Measurements from ENCODE around the gene NFASC.

Gene NFASC

DNA sequence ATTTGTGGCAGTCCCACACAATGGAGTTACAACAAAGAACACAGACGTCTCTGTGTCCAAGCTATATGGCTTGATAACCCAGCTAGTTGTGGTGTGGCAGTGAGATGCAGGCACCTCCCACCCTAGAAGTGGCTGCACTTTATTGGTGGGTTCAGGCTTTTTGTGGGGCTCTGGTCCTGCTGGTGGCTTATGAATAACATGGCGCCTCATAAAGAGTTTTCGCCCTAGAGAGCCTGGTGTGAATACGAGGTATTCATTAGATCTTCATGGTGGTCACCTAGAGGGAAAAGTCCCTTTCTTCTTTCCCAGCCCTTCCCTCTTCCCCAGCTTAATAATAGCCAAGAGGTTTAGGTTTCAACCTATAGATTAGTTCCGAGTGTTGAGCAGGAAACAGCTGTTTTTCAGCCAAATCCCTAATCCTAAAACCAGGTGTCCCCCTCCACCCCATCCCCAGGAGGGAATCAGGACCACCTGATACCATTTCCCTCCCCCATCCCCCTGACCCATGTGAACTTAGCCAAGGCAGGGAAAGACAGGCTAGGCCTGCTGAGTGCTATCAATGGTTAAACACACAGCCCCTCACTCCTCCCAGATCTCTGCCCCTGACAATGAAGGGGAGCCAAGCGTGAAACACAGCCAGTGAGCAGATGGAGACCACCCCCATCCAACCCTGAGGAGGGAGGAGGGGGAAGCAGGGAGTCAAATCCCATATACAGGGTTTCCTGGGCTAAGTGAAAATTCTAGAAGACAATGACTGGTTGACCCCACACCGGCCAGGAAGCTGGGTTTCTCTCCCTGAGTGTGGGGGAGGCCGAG lies 58.2 kb downstream of the NFASC start:
- DNase-seq (ENCODE audit: low spot score): no peak

DNA sequence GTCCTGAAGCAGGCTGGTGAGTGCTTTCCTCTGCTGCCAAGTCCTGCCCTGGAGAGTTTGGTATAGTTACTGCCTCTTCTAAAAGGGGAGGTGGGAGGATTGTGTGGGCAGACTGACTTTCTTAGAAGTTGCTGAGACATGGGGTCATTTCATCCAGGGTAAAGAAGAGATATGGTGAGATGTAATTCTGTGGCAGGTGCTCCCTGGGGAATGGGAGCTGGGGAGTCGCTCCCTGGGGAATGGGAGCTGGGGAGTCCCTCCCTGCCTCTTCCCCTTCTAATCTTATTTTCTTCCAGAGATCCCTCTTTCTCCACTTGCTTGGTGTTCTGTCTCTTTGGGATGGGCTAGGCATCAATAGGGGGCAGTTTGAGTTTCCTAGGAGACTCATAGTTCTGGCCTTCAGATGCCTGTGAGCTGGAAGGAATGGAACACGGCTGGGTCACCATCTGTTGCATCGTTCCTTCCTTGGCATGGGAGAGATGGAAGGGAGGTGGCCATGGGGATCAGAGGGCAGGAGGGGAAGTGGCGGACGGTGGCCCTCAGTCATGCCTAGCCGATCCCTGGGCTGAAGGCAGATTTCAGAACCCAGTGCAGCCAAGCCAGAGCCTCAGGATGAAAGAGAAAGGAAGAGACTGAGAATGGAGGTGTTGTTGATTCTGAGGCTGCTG lies 59.0 kb downstream of the NFASC start:
- DNase-seq (ENCODE audit: low spot score): no peak

DNA sequence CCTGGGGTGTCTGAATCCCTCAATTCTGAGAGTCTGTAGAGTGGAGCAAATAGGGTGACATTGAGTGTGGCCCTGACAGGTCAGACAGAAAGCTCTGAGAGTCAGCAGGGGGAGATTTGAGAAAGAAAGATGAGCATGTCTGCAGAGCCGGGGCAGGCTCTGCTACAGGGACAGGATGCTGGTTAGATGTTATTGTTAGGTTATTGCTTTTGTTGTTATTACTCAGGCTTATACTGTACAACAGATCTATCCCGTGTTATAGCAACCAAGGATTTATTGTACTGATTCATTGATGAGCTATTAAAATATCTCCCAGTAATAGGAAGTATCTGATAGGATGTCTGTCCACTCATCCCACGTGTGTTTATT lies 59.5 kb downstream of the NFASC start:
- DNase-seq (ENCODE audit: low spot score): no peak

DNA sequence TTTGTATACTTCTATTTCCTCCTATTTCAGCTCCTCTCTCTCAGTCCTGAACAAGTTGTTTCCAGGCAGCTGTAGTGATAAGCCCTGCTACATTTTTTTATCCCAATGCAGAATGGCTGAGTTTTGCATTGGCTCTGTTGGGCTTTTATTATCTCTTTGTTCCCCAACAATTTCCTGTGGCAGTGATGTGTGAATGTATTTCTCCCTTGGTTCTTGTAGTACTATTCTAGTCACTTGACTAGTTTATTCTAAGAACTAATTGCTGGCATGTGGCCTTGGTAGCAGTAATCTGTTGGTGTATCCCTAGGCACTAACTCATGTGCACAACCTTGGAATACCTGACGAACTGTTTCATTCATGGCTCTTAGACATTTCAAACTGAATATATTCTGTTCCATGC lies 60.7 kb downstream of the NFASC start:
- DNase-seq (ENCODE audit: low spot score): no peak

DNA sequence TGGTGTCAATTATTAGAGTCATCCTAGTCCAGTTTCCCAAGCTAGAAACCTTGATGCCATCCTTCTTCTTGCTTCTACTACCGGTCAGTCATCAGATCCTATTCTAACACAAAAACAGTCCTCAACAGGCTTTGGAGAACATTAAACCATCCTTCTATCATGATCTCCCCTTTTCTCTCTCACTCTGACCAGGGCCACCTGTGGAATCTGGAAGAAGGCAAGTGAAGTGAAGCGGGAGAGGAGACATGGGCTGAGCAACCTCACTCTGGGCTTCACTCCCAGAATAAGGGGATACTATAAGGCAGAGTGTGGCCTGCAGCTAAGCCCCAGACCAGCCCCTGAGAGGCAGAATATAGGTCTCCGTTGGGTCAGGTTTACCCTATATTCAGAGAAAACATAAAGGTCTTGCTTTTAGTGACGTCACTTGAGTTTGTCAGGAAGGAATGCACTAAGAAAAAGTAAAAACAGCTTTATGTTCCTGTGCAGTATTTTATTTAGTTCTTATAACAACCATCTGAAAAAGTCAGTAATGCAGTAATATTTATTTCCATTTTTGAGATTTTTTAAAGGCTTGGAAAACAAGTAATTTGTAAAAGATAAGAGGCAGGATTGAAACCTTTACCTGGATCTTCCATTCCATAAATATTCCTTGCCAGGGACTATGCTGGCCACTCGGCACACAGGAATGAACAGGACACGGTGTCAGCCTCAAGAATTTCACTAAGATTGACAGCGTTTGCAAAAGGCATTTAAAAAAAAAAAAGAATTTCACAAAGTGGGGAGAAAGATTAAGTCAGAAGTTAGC lies 61.3 kb downstream of the NFASC start:
- no peak for DNase-seq (ENCODE audit: low spot score)

DNA sequence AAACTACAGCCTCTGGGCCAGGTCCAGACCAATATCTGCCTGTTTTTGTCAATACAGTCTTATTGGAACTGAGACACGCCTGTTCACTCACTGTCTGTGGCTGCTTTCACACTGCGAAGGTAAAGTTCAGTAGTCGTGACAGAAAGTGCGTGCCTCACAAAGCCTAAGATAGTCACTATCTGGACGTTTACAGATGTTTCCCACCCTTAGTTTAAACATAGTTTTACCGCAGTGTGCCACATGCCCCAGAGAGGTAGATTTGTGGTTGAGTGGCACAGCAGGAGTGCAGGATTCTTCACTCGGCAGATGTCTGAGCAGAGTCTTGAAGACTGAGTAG lies 61.9 kb downstream of the NFASC start:
- DNase-seq (ENCODE audit: low spot score): no peak

DNA sequence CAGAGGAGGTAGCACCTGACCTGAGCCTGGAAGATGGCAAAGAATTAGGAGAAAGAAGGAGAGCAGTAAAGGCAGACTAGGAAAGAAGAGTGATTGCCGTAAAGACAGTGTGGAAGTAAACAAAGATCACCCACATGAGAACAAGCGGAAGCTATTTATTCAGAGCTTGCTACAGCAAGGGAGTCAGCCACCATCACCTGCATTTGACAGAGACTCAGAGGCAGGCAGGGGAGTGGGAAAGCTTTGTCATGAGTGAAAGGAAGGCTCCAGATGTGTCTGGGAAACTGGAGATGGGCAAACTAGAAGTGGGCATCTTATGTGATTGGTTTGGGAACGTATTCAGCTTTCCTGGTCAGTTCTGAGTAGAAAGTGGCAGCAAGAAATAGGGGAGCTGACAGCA lies 64.5 kb downstream of the NFASC start:
- DNase-seq (ENCODE audit: low spot score): no peak

DNA sequence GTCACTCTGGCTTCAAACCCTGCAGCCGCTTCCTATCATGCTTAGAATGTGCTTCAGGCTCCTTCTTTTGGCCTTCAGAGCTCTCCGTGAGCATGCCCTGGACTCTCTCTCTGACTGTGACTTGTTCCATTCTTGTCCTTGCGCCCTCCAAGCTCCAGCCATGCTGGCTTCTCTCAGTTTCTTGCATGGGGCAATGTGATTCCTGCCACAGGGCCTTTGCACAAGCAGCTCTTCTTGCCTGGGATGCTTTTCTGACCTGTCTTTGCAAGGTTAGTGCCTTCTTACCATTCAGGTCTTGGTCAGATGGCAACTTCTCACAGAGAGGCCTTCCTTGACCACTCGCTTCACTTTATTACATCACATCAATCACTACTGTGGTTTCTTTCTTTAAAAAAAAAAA lies 66.1 kb downstream of the NFASC start:
- DNase-seq (ENCODE audit: low spot score): no peak

DNA sequence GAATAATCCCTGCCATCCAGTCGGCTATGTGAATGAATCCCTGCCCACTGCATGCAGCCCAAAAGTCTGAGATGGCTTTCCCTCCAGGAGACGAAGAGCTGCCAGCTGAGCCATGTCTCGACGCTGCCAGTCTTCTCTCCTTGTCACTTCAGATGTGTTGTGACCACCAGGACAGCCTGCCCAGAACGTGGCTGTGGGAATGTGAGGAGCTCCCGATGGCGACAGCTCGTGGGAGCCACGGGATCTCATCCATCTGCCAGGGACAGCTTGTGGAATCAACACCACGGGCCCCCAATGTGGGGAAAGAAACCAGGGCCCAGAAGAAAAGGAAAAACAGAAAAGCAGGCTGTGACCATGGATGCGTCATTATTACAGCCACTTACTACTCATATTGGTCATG lies 67.2 kb downstream of the NFASC start:
- no peak for DNase-seq (ENCODE audit: low spot score)

DNA sequence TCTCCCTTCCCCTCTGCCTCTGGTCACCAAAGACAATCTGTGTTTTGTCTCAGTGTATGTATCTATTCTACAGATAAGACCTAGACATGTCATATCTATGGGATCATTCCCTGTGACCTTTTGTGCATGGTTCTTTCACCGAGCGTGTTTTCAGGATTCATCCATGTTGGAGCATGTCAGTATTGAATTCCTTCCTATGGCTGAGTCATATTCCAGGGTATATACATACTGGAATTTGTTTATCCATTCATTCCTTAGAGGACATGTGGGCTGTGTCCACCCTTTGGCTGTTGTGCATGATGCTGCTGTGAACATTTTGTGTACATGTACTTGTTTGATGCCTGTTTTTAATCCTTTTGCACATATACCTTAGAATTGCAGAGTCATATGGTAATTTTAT lies 69.9 kb downstream of the NFASC start:
- DNase-seq (ENCODE audit: low spot score): no peak

DNA sequence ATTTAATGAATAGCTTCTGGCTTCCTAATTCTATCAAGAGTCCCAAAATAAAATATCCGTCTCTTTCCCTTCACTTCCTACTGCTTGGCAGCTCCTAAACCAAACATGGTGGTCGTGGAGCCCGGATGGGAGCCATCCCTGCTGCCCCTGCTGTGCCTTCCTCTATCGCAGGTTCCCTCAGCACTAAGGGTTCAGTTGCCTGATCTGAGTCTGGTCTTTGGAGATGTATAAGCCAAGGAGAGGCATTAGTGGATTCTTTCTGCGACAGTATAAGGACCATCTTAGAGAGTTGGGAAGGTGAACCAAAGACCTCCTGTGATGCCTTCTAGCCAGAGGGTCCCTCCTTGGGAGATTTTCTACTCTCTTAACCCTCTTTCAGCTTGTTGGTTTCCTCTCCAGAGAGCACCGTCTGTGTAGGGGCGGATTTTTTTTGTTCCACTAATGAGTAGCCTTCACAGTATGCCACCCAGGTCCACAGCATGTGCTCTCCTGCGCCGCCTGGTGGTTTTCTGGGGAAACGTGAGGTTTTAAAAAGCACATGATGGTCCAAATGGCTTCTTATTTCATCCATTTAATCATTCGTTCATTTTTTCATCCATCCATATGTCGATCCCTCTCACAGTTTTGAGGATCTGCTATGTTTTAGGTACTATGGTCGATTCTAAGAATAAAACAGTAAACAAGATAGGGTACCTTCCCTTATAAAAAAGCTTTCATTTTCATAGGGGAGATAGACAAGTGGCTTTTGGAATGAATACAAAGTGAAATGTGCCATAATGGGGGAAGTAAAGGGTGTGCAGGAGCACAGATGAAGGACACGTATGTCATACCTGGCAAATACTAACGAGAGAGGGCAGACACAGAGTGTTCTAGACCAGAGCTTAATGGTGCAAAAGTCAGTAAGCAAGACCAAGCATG lies 71.0 kb downstream of the NFASC start:
- DNase-seq (ENCODE audit: low spot score): peak; percentile 83

DNA sequence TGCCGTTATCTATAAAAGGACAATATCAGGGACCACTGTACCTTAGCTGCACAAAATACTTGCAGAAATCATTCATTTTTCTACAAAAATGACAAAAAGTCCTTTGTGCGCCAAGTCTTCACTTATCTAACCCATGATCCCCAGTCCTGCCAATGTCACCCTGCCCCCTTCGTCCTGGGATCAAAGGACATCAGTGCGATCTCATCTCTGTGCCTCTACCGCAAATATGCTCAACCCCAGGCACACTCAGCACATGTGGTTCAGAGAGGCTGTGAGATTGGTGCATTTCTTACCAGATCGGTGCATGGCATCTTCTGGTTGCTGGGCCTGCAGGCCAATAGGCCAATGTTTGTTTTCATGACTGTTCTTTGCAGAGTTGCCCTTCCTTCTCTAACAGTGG lies 72.8 kb downstream of the NFASC start:
- no peak for DNase-seq (ENCODE audit: low spot score)

DNA sequence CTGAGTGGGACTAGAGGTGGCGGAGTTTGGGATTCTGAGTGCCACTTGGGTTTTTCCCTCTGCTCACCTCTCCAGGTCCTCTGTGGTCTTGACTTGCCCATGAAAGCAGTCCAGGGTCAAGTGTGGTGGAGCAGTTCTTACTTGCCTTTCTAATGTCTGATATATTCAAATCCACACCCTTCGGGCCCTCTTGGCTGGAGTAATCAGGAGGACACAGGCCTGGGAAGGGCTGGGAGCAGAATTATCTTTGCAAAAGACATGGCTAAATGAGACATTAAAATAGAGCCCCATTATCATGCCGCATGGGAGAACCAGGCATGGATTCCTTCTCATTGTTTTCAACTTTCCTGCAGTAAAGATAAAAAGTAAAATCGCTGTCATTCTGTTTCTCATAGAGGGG lies 74.0 kb downstream of the NFASC start:
- DNase-seq (ENCODE audit: low spot score): no peak

DNA sequence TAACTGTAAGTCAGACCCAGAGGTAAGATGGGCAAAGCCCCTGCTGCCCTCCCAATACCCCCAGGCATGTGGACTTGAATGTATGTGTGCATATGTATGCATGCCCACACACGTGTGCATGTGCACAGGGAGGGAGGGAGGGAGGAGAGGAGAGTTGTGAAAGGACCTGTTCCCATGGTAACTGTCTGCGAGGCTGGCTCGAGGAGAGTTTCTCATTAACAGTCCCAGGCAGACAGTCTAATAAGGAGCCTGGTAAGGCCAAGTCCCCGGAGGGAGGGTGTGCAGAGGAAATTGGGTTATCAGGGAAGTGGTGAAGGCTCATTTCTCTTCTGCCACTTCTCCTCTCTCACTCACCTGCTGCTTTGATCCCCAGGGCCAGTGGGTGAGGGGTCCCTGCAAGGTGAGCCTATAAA lies 74.9 kb downstream of the NFASC start:
- no peak for DNase-seq (ENCODE audit: low spot score)

DNA sequence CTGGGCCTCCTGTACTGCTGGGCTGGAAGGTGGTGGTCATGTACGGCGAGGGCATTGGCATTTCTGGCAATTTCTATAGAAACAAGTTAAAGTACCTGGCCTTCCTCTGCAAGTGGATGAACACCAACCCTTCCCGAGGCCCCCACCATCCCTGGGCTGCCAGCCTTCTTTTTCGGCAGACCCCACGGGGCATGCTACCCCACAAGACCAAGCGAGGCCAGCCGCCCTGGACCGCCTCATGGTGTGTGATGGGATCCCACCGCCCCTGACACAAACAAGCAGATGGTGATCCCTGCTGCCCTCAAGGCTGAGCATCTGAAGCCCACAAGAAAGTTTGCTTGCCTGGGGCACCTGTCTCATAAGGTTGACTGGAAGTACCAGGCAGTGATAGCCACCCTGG lies 76.0 kb downstream of the NFASC start:
- no peak for DNase-seq (ENCODE audit: low spot score)

DNA sequence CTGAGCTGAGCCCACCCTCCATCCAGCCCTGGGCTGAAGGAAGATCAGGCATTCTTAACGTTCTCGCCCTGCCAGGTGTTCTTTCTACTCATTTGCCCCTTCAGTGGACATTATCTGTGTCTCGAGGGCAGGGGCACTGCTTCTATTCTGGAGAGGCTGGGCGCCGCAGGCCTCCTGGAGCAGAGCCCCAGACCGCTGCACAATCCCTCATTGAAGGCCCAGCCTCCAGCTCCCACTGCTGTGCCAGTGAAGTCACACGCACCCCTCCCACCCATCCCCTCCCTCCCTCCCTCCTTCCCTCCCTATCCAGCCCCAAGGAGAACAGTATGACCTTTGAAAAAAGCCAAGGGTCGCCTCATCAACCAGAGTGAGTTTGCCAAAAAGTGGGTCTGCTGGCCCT lies 76.7 kb downstream of the NFASC start:
- no peak for DNase-seq (ENCODE audit: low spot score)

DNA sequence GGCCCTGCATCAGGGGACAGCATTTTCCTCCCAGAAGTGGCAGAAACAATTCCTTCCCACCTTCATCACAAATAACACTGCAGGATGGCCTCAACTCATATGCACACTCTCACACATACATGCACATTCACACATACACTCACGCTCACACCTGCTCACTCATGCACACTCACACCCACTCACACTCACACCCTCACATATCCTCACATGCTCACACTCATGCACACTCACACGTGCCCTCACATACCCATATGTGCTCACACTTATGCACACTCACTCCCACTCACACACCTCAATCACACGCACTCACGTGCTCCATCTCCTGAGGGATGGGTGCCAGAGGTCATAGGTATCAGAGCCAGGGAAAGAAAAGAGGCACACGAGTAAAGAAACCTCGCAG lies 77.1 kb downstream of the NFASC start:
- DNase-seq (ENCODE audit: low spot score): no peak

DNA sequence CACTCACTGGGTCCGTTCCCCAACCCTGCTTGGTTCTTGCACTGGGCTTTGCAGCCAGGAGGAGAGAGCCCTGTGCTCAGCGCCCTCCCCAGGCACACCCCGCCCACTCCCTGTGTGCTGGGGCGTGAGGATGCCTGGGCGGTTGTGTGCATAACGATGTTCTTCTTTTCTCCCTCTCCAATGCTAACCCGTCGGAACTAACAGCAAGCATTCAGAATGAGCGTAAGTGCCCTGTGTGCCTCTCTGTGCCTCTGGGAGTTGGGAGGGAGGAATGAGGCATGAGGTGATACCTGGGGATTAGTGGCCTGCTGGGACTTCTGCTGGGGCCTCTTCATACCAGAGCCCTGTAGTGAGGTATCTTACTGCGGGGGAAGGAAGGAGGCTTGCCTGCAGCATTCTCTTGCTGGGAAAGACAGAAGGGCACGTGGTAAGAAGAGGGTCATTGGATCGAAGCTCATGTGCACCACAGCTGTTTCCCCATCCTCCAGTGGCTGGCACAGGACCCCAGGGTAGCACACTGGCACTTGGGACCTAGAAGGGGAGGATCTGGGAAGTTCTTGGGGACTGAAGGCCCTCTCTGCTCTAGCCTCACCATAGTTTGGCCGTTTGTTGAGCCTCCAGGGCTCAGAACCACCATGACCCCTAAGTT lies 79.8 kb downstream of the NFASC start:
- DNase-seq (ENCODE audit: low spot score): no peak

DNA sequence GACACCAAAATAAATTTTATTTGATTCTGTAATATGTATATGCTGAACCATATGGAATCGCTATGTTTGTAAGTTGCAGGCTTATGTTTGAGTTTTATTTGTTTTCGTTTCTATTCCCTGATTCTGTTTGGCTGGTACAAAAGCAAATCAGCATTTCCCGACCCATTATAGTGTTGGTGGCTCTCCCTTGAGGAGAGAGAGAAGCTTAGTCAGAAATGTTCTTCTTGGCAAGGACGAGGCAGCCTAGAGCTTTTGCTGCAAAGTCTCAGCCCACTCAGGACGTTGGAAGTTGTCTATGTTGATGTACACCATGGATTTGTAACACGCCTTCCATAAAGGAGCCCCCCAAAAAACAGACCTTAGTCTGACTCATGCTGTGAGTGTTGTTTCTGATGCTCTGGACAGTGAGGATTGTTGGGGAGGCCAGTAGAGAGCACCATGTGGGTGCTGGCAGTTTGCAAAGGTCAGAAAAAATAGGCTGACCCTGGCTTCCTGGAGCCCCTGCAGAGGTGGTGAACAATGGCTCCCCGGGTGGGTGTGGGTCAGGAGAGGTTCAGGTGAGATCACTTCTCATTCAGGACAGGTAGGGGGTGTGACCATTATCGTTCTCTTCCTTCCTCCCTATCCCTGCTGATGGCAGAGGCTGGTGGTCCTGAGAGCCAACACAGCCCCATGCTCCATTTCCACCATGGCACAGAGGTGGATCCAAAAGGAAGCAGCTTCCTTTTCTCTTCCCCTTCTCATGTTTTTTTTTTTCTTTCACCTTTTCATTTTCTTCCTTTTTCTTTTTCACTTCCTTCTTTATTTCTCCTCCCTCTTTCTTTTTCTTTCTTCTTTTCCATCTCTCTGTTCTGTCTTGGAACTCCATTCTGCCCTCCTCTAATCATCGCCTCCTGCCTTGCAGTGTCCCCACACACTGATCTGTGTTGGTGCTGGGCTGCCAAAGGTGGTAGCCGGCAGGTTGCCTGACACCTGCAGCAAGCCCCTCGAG lies 88.0 kb downstream of the NFASC start:
- DNase-seq (ENCODE audit: low spot score): no peak

DNA sequence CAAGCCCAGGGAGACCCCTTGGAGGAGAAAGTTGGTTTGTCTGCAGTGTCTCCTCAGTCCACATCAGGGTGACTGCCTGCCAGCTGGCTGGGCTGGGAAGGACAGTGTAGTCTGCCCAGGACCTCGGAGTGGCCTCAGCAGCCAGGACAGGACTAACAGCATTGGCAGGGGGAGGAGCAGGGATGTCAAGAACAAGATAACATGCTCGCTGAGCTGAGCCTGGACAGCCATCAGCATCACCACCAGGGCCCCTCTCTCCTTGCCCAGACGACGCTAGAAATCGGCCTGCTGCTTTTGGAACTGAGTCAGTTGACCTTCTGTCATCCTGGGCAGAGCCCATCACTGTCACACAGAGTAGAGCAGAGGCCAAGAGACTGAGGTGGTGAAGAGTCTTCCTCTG lies 88.7 kb downstream of the NFASC start:
- DNase-seq (ENCODE audit: low spot score): no peak

All from iPS-NIHi11 (cell line).